DND-41 (cell line): ENCODE data around the gene RFC5.

ENCODE experiments used
- CTCF ChIP-seq: IDR thresholded peaks from 2 replicates; pipeline ENCODE4 v1.5.1; 2012; ENCODE audit warnings: borderline replicate concordance, low read length, moderate library complexity, mild to moderate bottlenecking; ENCODE audit not compliant: poor library complexity, severe bottlenecking; ENCODE audit errors: extremely low read depth
- EZH2 ChIP-seq: IDR thresholded peaks from 3 replicates; pipeline ENCODE4 v1.6.1; 2012; ENCODE audit warnings: borderline replicate concordance, low read depth, mild to moderate bottlenecking, moderate library complexity, low read length, inconsistent platforms; ENCODE audit not compliant: severe bottlenecking

GRCh38 chr12:118058881-118059280 is 42.4 kb downstream of the RFC5 start:
- no peak for TF ChIP-seq CTCF
- no peak for TF ChIP-seq EZH2
